GM23248 (cell line): ENCODE measurements around the gene TESPA1. TPM values are rescaled to one million over a fixed set of nuclear protein-coding genes. Genes with fewer than 3 reads are reported as not detected.
A peak's percentile ranks its signal among the peaks of the same experiment; 100 is the strongest.

Experiments
- DNase-seq: peaks from one replicate; pipeline ENCODE4 v3.0.0-alpha.2; 2015
- H2AFZ ChIP-seq: fragments of 200-600 bp; sonication (generic); 2 replicates; pipeline ENCODE4 v1.6.1; 2016; ENCODE audit warnings: antibody characterized with exemption
- H3F3A ChIP-seq: fragments of 200-600 bp; sonication (generic); 2 replicates; pipeline ENCODE4 v1.6.1; 2016; ENCODE audit warnings: mild to moderate bottlenecking, antibody characterized with exemption, mixed run types; ENCODE audit not compliant: insufficient read depth
- H3K27ac ChIP-seq: fragments of 200-600 bp; sonication (generic); 2 replicates; pipeline ENCODE4 v1.5.1; 2016; ENCODE audit warnings: mild to moderate bottlenecking
- H3K27me3 ChIP-seq: fragments of 200-600 bp; sonication (generic); replicated peaks from 2 replicates; pipeline ENCODE4 v1.6.1; 2016; ENCODE audit warnings: mild to moderate bottlenecking; ENCODE audit not compliant: insufficient read depth
- H3K36me3 ChIP-seq: fragments of 200-600 bp; sonication (generic); 2 replicates; pipeline ENCODE4 v1.6.1; 2016; ENCODE audit warnings: low read depth, mild to moderate bottlenecking
- H3K4me1 ChIP-seq: fragments of 200-600 bp; sonication (generic); 2 replicates; pipeline ENCODE4 v1.6.1; 2016; ENCODE audit warnings: mild to moderate bottlenecking; ENCODE audit not compliant: insufficient read depth
- H3K4me2 ChIP-seq: fragments of 200-600 bp; sonication (generic); one replicate; pipeline ENCODE4 v1.6.1; 2016; ENCODE audit warnings: mild to moderate bottlenecking; ENCODE audit not compliant: unreplicated experiment
- H3K4me3 ChIP-seq: fragments of 200-600 bp; sonication (generic); 2 replicates; pipeline ENCODE4 v1.5.1; 2016; ENCODE audit warnings: mild to moderate bottlenecking
- H3K79me2 ChIP-seq: fragments of 200-600 bp; sonication (generic); 2 replicates; pipeline ENCODE4 v1.6.1; 2016; ENCODE audit warnings: mild to moderate bottlenecking; ENCODE audit not compliant: insufficient read depth
- H3K9ac ChIP-seq: fragments of 200-600 bp; sonication (generic); 2 replicates; pipeline ENCODE4 v1.6.1; 2016; ENCODE audit warnings: mild to moderate bottlenecking
- H3K9me2 ChIP-seq: fragments of 200-600 bp; sonication (generic); 2 replicates; pipeline ENCODE4 v1.6.1; 2016; ENCODE audit warnings: mixed run types, mild to moderate bottlenecking, moderate library complexity; ENCODE audit not compliant: insufficient read depth
- H3K9me3 ChIP-seq: fragments of 200-600 bp; sonication (generic); one replicate; pipeline ENCODE4 v1.6.1; 2017; ENCODE audit warnings: low read depth
- H4K20me1 ChIP-seq: fragments of 200-600 bp; sonication (generic); 2 replicates; pipeline ENCODE4 v1.6.0; 2016; ENCODE audit not compliant: insufficient read depth
- EZH2 ChIP-seq: fragments of 200-600 bp; sonication (generic); IDR thresholded peaks from 2 replicates; pipeline ENCODE4 v1.6.1; 2018; ENCODE audit warnings: antibody characterized with exemption, mild to moderate bottlenecking; ENCODE audit not compliant: insufficient read depth, poor library complexity, severe bottlenecking
- EZH2phosphoT487 ChIP-seq: fragments of 200-600 bp; sonication (generic); IDR thresholded peaks from 2 replicates; pipeline ENCODE4 v1.6.1; 2018; ENCODE audit warnings: antibody characterized with exemption, moderate library complexity, mild to moderate bottlenecking, low read depth; ENCODE audit not compliant: insufficient read depth
- WGBS, 2 experiments: methylation state at CpG; one replicate each; pipeline ENCODE4 v1.1.6; 2015 to 2017; ENCODE audit warnings: low lambda C conversion rate in 2 of 2, low coverage in 1 of 2; ENCODE audit errors: missing lambda C conversion rate in 2 of 2; 5-methylcytosine and 5-hydroxymethylcytosine counted together
- in situ Hi-C: fragments of 300-500 bp; cut with MboI; formaldehyde crosslinking; loops from 2 replicates; pipeline ENCODE4 v1.15.0; 2020
- polyA plus RNA-seq: library from polyadenylated mRNA; unstranded; fragments of >200 nt; fragmentation: Nextera tagmentation; extraction: Ambion mirVana; gene quantifications from 2 replicates; pipeline ENCODE4 v1.2.1, GENCODE V29; 2016
- total RNA-seq: library from RNA; depleted of rRNA; stranded (reverse); fragments of >200 nt; shearing (Covaris generic); gene quantifications from 2 replicates; pipeline ENCODE4 v1.2.3, GENCODE V29; 2014

Gene TESPA1
- total and polyA plus RNA-seq, 2 experiments from 2014 or later = not detected

DNA sequence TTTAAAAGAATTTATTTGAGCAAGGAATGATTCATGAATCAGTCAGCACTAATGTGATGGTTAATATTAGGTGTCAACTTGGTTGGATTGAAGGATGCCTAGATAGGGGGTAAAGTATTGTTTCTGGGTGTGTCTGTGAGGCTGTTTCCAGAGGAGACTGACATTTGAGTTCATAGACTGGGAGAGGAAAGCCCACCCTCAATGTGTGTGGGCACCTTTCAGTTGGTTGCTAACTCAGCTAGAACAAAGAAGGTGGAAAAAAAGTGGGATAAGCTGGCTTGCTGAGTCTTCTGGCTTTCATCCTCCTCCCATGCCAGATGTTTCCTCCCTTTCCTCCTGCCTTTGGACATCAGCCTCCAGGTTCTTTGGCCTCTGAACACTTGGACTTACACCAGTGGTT is 47.2 kb downstream of the TESPA1 start:
- Histone ChIP-seq H3K9ac (no peak overlapping the region), H3K9me3 (no peaks in the 10 kb centered on the region), H2AFZ (no peak overlapping the region), H3K9me2 (no peaks in the 10 kb centered on the region), H3F3A (peaks cover 37% of the 10 kb centered on the region), H3K4me1 (peaks cover 34% of the 10 kb centered on the region), H3K36me3 (no peaks in the 10 kb centered on the region), H3K79me2 (no peaks in the 10 kb centered on the region), H3K27ac (no peak overlapping the region), H4K20me1 (no peaks in the 10 kb centered on the region), H3K27me3 (no peaks in the 10 kb centered on the region), H3K4me2 (no peak overlapping the region), H3K4me3 (no peak overlapping the region)
- in situ Hi-C loops = no loop called here
- TF ChIP-seq EZH2phosphoT487 (no peak), EZH2 (no peak)
- no peak for DNase-seq

DNA sequence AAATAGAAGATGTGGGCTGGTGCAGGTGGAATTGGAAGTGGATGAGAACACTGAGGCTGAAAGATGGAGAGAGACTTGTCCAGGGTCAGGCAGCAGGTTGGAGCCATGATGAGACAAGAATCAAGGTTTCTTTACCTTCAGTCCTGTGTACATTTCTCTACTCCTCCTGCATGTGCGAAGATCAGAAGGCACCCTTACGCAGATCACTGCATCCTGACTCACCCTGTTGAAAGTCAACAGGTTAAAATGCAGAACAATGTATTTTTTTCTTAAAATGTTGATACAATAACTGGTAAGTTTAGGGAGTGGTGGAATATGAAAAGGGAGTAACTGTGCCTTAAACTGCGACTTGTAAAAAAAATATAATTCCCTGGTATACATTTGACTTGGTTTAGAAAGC is 47.8 kb downstream of the TESPA1 start:
- Histone ChIP-seq H2AFZ (no peak overlapping the region), H3K4me3 (no peak overlapping the region), H3K27ac (no peak overlapping the region), H4K20me1 (no peaks in the 10 kb centered on the region), H3K9me3 (no peaks in the 10 kb centered on the region), H3K79me2 (no peaks in the 10 kb centered on the region), H3F3A (peaks cover 37% of the 10 kb centered on the region), H3K9me2 (no peaks in the 10 kb centered on the region), H3K4me1 (peaks cover 34% of the 10 kb centered on the region), H3K9ac (no peak overlapping the region), H3K4me2 (no peak overlapping the region), H3K36me3 (no peaks in the 10 kb centered on the region), H3K27me3 (no peaks in the 10 kb centered on the region)
- in situ Hi-C loops = no loop called here
- WGBS, 2 experiments = 41 to 44% methylated on average over 3 of the region's 3 CpGs
- no peak for DNase-seq
- no peak for TF ChIP-seq EZH2

DNA sequence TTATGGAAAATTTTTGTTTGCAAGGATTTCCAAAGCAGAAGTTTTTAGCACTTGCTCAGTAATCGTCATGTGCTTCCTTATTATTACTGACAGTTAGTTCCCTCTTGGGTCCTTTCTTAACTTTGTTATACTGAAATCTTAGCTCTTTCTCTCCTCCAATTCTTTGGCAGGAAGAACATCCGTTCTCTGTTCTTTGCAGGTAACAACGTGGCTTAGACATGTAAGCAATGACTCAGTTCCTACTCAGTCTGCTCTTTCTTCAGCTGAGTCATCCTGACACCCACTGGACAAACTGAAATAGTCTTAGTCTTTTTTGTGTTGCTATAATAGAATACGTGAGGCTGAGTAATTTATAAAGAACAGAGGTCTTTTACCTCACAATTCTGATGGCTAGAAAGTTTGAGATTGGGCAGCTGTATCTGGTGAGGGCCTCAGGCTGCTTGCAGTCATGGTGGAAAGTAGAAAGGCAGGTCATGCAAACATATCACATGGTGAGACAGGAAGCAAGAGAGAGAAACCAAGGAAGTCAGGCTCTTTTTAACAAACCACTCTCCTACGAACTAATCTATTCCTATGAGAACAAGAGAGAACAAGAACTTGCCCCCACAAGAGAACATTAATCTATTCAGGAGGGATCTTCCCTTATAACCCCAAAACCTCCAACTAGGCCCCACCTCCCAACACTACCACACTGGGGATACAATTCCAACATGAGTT is 49.2 kb downstream of the TESPA1 start:
- 18 to 19% methylated on average over 5 of the region's 5 CpGs for WGBS, 2 experiments
- H3K9me2 ChIP-seq = no peaks in the 10 kb centered on the region
- in situ Hi-C loops = no loop called here
- no peaks in the 10 kb centered on the region for H3K36me3 ChIP-seq
- no peaks in the 10 kb centered on the region for H3K9me3 ChIP-seq
- H2AFZ ChIP-seq = peak overlapping the region; percentile 69
- H3K9ac ChIP-seq = peak overlapping the region; percentile 45
- H3K27me3 ChIP-seq = no peaks in the 10 kb centered on the region
- H3K4me1 ChIP-seq = peaks cover 34% of the 10 kb centered on the region
- TF ChIP-seq EZH2phosphoT487 = no peak
- TF ChIP-seq EZH2 = no peak
- no peaks in the 10 kb centered on the region for H3K79me2 ChIP-seq
- H4K20me1 ChIP-seq = no peaks in the 10 kb centered on the region
- H3K4me3 ChIP-seq = no peak overlapping the region
- peaks cover 37% of the 10 kb centered on the region for H3F3A ChIP-seq
- H3K27ac ChIP-seq = peak overlapping the region; percentile 77
- peak overlapping the region; percentile 56 for H3K4me2 ChIP-seq
- DNase-seq = peak; percentile 94

DNA sequence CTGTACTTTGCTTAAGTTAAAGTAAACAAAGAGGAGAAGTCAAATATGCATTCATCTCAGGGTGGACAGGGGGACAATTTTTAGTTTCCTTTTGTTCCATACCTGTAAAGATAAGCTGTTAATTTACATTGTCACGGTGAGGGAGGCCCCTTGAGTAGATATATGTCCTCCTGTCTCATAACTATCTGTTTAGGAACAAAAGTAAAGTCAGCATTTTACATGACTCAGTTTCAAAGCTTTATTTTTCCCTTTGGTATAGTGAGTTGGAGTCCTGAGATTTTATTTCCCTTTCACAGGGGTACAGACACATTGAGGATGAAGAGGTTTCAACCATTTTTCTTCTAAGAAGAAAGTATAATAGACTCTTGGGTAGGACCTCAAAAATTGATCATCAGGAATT is 50.1 kb downstream of the TESPA1 start:
- 28 to 35% methylated on average over 1 of the region's 1 CpG for WGBS, 2 experiments
- H3K9me2 ChIP-seq = no peaks in the 10 kb centered on the region
- no peaks in the 10 kb centered on the region for H4K20me1 ChIP-seq
- no peaks in the 10 kb centered on the region for H3K79me2 ChIP-seq
- in situ Hi-C loops = no loop called here
- TF ChIP-seq EZH2phosphoT487 = no peak
- no peak for TF ChIP-seq EZH2
- H3K4me1 ChIP-seq = peaks cover 34% of the 10 kb centered on the region
- H3K36me3 ChIP-seq = no peaks in the 10 kb centered on the region
- no peak overlapping the region for H3K9ac ChIP-seq
- H3F3A ChIP-seq = peaks cover 37% of the 10 kb centered on the region
- peak overlapping the region; percentile 77 for H3K27ac ChIP-seq
- no peaks in the 10 kb centered on the region for H3K9me3 ChIP-seq
- DNase-seq = no peak
- H2AFZ ChIP-seq = no peak overlapping the region
- no peak overlapping the region for H3K4me3 ChIP-seq
- no peak overlapping the region for H3K4me2 ChIP-seq
- no peaks in the 10 kb centered on the region for H3K27me3 ChIP-seq

DNA sequence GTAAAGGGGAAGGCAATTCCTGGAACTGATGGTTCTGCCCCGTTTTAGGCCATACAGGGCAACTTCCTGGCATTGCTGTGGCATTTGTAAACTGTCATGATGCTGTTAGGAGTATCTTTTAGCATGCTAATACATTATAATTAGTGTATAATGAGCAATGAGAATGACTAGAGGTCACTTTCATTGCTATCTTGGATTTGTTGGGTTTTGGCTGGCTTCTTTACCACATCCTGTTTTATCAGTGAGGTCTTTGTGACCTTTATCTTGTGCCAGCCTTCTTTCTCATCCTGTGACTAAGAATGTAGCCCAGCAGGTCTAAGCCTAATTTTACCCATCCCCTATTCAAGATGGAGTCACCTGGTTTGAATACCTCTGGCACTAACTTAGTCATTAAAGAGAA is 51.2 kb downstream of the TESPA1 start:
- peak; percentile 24 for DNase-seq
- H4K20me1 ChIP-seq = no peaks in the 10 kb centered on the region
- peaks cover 37% of the 10 kb centered on the region for H3F3A ChIP-seq
- H3K4me2 ChIP-seq = peak overlapping the region; percentile 32
- H3K27ac ChIP-seq = no peak overlapping the region
- in situ Hi-C loops = no loop called here
- no peaks in the 10 kb centered on the region for H3K27me3 ChIP-seq
- H3K4me3 ChIP-seq = no peak overlapping the region
- H3K79me2 ChIP-seq = no peaks in the 10 kb centered on the region
- H3K9me3 ChIP-seq = no peaks in the 10 kb centered on the region
- H3K36me3 ChIP-seq = no peaks in the 10 kb centered on the region
- H3K4me1 ChIP-seq = peaks cover 34% of the 10 kb centered on the region
- 0 out of 2 replicates have a peak overlapping the region, but pooled peaks have one; percentile 25 for H2AFZ ChIP-seq
- H3K9ac ChIP-seq = no peak overlapping the region
- H3K9me2 ChIP-seq = no peaks in the 10 kb centered on the region
- TF ChIP-seq EZH2phosphoT487 (no peak), EZH2 (no peak)
- WGBS, 2 experiments = 4 to 9% methylated on average over 1 of the region's 1 CpG
